Measurements from ENCODE around the gene MGRN1.

Gene MGRN1

DNA sequence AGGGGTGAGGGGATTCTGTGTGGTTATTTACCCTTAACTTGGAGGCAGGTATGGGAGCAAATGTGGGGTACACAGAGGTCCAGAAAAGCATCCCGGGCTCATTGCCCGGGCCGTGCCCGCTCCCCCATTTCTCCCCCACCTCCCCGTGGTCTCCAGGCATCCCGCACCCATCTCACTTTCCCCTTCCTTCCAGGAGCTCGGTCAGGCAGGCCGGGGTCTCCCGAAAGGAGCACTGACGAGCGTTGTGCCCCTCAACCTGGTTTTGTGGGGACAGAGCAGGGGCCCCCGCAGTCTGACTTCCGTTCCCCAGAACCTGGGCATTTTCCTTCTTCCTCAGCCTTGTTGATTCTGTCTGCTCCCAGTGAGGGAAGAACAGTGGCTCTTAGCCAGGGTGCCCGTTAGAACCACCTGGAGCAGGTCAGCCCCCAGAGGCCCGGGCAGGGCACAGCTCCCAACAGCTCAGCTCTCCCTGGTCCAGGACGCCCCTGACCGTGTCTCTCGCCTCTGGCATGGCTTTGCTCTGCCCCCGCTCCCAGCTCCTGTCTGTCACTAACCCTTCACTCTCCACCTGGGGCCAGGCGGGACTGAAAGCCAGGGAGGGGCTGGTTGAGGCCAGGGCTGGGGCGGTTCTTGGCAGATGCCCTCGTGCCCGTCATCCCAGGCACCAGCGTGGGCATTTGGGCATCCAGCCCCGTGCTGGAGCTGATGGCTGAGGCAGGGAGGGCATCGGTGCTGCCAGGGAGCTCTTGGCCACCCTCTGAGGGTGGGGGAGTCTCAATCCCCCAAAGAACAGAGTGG is 56.2 kb downstream of the MGRN1 start:
- Histone ChIP-seq H3K36me3 (ENCODE audit: control insufficient read depth, insufficient read depth, low read length) (peaks cover 48% of the 10 kb centered on the region), H3K27me3 (replicated peaks; ENCODE audit: control insufficient read depth, insufficient read depth, low read length) (no peaks in the 10 kb centered on the region), H3K4me3 (replicated peaks; ENCODE audit: low read depth, low read length) (no peak overlapping the region)
- DNase-seq (ENCODE audit: extremely low read depth, insufficient read length), result no peak
- TF ChIP-seq, protein P1, sequence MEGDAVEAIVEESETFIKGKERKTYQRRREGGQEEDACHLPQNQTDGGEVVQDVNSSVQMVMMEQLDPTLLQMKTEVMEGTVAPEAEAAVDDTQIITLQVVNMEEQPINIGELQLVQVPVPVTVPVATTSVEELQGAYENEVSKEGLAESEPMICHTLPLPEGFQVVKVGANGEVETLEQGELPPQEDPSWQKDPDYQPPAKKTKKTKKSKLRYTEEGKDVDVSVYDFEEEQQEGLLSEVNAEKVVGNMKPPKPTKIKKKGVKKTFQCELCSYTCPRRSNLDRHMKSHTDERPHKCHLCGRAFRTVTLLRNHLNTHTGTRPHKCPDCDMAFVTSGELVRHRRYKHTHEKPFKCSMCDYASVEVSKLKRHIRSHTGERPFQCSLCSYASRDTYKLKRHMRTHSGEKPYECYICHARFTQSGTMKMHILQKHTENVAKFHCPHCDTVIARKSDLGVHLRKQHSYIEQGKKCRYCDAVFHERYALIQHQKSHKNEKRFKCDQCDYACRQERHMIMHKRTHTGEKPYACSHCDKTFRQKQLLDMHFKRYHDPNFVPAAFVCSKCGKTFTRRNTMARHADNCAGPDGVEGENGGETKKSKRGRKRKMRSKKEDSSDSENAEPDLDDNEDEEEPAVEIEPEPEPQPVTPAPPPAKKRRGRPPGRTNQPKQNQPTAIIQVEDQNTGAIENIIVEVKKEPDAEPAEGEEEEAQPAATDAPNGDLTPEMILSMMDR (IDR thresholded peaks at IDR 0.05; ENCODE audit: insufficient read depth, low read length, poor library complexity, severe bottlenecking), result no peak

DNA sequence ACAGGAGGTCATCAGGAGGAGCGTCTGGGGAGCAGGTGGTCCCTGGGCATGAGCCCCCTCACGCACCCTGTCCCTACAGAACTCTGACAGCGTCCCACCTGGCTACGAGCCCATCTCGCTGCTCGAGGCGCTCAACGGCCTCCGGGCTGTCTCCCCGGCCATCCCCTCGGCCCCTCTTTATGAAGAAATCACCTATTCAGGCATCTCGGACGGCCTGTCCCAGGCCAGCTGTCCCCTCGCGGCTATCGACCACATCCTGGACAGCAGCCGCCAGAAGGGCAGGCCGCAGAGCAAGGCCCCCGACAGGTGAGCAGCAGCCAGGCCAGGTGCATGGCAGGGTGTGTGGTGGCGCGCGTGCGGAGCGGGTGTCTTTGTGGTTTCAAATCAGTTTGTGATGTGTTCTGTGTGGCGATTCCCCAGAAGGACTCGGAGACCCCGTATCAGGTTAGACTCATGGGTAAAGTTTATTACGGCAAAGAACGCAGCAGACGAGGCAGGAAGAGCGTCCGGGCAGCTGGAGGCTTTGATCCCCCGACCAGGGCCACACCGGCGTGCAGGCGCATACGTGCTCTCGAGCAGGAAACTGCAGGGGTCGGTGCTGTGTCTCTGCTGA is 57.0 kb downstream of the MGRN1 start:
- no peak for DNase-seq (ENCODE audit: extremely low read depth, insufficient read length)
- peaks cover 50% of the 10 kb centered on the region for H3K36me3 ChIP-seq (ENCODE audit: control insufficient read depth, insufficient read depth, low read length)
- TF ChIP-seq, protein P1 (IDR thresholded peaks at IDR 0.05; ENCODE audit: insufficient read depth, low read length, poor library complexity, severe bottlenecking), result no peak
- H3K4me3 ChIP-seq (replicated peaks; ENCODE audit: low read depth, low read length), result no peak overlapping the region
- H3K27me3 ChIP-seq (replicated peaks; ENCODE audit: control insufficient read depth, insufficient read depth, low read length), result no peaks in the 10 kb centered on the region

DNA sequence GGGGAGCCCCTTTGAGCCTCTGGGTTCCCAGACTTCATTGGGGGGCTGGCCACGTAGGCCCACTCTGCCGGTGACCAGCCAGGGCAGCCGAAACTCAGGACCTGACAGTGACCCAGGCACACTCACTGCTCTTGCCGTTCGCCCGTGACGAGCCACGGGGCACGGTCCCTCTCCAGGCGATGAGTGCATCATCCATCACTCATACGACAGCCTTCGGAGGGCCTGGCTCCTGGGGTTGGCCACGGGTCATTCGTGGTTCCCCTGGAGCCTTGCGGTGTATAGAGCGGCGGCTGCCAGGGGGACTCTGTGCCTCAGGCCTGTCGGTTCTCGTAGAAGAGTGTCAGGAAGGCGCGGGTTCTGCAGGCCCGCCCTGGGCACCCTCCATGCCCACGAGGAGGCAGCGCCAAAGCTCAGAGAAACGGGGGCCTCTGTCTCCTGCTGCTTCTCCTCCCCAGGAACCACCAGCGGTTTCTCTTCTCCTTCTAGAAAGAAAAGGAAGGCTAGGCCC is 57.5 kb downstream of the MGRN1 start:
- no peak for DNase-seq (ENCODE audit: extremely low read depth, insufficient read length)
- no peaks in the 10 kb centered on the region for H3K27me3 ChIP-seq (replicated peaks; ENCODE audit: control insufficient read depth, insufficient read depth, low read length)
- no peak overlapping the region for H3K4me3 ChIP-seq (replicated peaks; ENCODE audit: low read depth, low read length)
- H3K36me3 ChIP-seq (ENCODE audit: control insufficient read depth, insufficient read depth, low read length), result peaks cover 50% of the 10 kb centered on the region
- TF ChIP-seq, protein P1 (IDR thresholded peaks at IDR 0.05; ENCODE audit: insufficient read depth, low read length, poor library complexity, severe bottlenecking), result no peak

DNA sequence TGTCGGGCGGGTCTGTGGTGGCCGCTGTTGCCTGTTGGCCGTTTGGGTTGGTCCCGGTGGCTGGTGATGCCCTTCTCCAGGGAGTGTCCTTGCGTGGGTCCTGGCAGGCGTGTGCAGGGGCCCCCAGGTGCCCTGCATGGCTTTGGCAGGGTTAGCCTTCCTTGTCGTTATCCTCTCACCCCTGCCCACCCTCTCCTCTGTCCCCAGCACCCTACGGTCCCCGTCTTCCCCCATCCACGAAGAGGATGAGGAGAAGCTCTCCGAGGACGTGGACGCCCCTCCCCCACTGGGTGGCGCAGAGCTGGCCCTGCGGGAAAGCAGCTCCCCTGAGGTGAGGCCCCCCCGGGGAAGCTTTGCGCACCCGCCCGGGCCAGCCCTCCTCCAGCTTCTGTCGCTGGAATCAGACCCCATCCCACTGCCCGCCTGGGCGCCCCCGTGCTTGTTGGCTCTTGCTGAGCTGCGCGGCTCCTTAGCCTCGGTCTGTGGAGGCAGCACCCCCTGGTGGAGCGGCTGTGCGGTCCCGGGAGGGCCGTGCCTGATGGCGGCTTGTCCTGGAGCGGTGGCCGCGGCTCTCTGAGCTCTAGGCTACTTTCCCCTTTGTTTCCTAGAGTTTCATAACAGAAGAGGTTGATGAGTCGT is 58.1 kb downstream of the MGRN1 start:
- no peak for DNase-seq (ENCODE audit: extremely low read depth, insufficient read length)
- Histone ChIP-seq H3K27me3 (replicated peaks; ENCODE audit: control insufficient read depth, insufficient read depth, low read length) (no peaks in the 10 kb centered on the region), H3K4me3 (replicated peaks; ENCODE audit: low read depth, low read length) (no peak overlapping the region), H3K36me3 (ENCODE audit: control insufficient read depth, insufficient read depth, low read length) (peaks cover 53% of the 10 kb centered on the region)
- TF ChIP-seq, protein P1 (IDR thresholded peaks at IDR 0.05; ENCODE audit: insufficient read depth, low read length, poor library complexity, severe bottlenecking), result no peak

DNA sequence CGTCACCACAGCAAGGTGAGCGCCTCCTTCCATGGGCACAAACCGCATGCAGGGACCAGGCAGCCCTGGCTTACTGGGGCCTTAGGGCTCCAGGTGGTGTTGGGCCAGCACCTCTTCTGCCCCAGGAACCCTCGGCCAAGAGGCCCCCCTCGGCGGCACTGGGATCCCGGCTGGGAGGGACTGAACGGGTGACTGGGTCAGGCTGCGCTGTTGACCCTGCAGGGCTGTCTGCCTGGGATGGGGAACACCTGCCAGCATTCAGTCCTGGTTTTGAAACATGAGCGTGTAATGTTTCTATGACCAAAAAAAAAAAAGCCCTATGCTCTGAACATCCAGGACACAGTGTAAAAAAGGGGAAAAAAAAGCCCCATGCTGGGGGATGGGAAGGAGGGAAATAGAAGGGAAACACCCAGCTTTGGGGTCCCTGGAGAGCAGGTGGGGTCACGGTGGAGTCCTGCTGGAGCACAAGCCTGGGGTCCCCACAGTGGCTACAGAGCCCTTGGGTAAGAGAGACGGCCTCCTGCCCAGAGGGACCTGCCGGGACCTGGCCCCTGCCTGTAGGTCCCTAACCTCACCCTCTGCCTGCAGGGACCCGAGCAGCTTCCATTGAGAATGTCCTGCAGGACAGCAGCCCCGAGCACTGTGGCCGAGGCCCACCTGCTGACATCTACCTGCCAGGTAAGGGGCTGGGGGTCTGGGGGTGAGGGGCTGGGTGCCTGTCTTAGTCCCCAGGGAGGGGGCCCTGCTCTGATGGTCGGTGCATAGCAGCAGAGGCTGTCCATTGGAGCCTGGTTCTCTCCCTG is 58.8 kb downstream of the MGRN1 start:
- no peak overlapping the region for H3K4me3 ChIP-seq (replicated peaks; ENCODE audit: low read depth, low read length)
- peaks cover 50% of the 10 kb centered on the region for H3K36me3 ChIP-seq (ENCODE audit: control insufficient read depth, insufficient read depth, low read length)
- no peaks in the 10 kb centered on the region for H3K27me3 ChIP-seq (replicated peaks; ENCODE audit: control insufficient read depth, insufficient read depth, low read length)
- TF ChIP-seq, protein P1 (IDR thresholded peaks at IDR 0.05; ENCODE audit: insufficient read depth, low read length, poor library complexity, severe bottlenecking), result no peak
- no peak for DNase-seq (ENCODE audit: extremely low read depth, insufficient read length)
